Heart right ventricle (tissue), 16 donors: ENCODE measurements around the gene TPM4. TPM values are rescaled to one million over a fixed set of nuclear protein-coding genes. Genes with fewer than 3 reads are reported as not detected.

Experiments used
- ATAC-seq, 8 donors: fragments of 200-7000 bp; cut with Tn5 transposase; one replicate each; pipeline ENCODE4 v1.9.1; 2020; ENCODE audit warnings: mild to moderate bottlenecking in 8 of 8, moderate library complexity in 8 of 8, moderate number of reproducible peaks in 1 of 8
- DNase-seq, 2 donors: peaks; one replicate each; pipeline ENCODE4 v3.0.0-alpha.2; 2020
- H3K27ac ChIP-seq, 10 donors: fragments of 200-600 bp; sonication (generic) in 2 of 10; one replicate each; pipeline versions ENCODE4 v1.5.0 to v1.8.0; 2020 to 2022; ENCODE audit warnings: mild to moderate bottlenecking in 3 of 10
- H3K27me3 ChIP-seq, 7 donors: fragments of 200-600 bp; one replicate each; pipeline ENCODE4 v1.8.0; 2021 to 2022; ENCODE audit warnings: mild to moderate bottlenecking in 2 of 7
- H3K36me3 ChIP-seq, 9 donors: fragments of 200-600 bp; sonication (generic) in 1 of 9; one replicate each; pipeline versions ENCODE4 v1.5.0 to v1.8.0; 2020 to 2022; ENCODE audit warnings: mild to moderate bottlenecking in 2 of 9
- H3K4me1 ChIP-seq, 9 donors: fragments of 200-600 bp; sonication (generic) in 1 of 9; one replicate each; pipeline versions ENCODE4 v1.5.0 to v1.8.0; 2020 to 2022; ENCODE audit warnings: mild to moderate bottlenecking in 4 of 9
- H3K4me3 ChIP-seq, 10 donors: fragments of 200-600 bp; sonication (generic) in 2 of 10; one replicate each; pipeline versions ENCODE4 v1.5.0 to v1.8.0; 2020 to 2022; ENCODE audit warnings: mild to moderate bottlenecking in 7 of 10, moderate library complexity in 2 of 10
- H3K9me3 ChIP-seq, 11 donors: fragments of 200-600 bp in 10 of 11; sonication (generic) in 2 of 11; one replicate each; pipeline versions ENCODE4 v1.5.0 to v1.8.0; 2013 to 2022; ENCODE audit warnings: mild to moderate bottlenecking in 2 of 11, control low read depth in 1 of 11, moderate library complexity in 1 of 11
- WGBS, 2 donors: extraction: QIAGEN DNeasy Blood & Tissue Kit; methylation state at CpG; one replicate each; pipeline ENCODE4 v1.1.7; 2013; ENCODE audit warnings: inconsistent platforms in 1 of 2; 5-methylcytosine and 5-hydroxymethylcytosine counted together
- intact Hi-C, 10 donors: fragments of 100-400 bp; cut with DNase I; formaldehyde crosslinking; loops; one replicate each; pipeline versions ENCODE4 v1.11.1 to v1.14.2; 2022
- polyA plus RNA-seq, 2 donors: library from polyadenylated mRNA; stranded (reverse); fragments of 200-250 nt; gene quantifications; one replicate each; pipeline ENCODE4 v1.2.3, GENCODE V29; 2013
- total RNA-seq, 10 donors: library from RNA; stranded (reverse); fragmentation: NEBNext Ultra II Directional in 3 of 10; extraction: Animal tissue kit (Norgen Biotek cat#: 25700) in 3 of 10; gene quantifications; one replicate each; pipeline versions ENCODE4 v1.2.1 to v1.2.4, GENCODE V29; 2021 to 2023
- TF ChIP-seq, protein P1 (sequence below), 9 donors: fragments of 200-600 bp; sonication (generic) in 2 of 9; IDR thresholded peaks; one replicate each; pipeline versions ENCODE4 v1.5.0 to v1.8.0; 2021 to 2022; ENCODE audit warnings: antibody characterized with exemption in 9 of 9, mild to moderate bottlenecking in 5 of 9, moderate library complexity in 1 of 9
- donor health status: Arrhythmogenic right ventricular cardiomyopathy.
- donor health status: ischemic (EF 13 %, LVEDD 7.1; RV severe dilation, severe dysfunction).
- donor health status: healthy with polysubstance abuse.
- donor health status: DM: no; HTN: yes; CAD: no.
- donor health status: DM: no; HTN: no; CAD: no.
- donor health status: ischemic (EF 25% LVEDD 6.9; RV normal size, moderate dysfunction).
- donor health status: ischemic (EF 25% LVEDD 5.7; RV mildly dilated, moderate dysfunction).
- donor health status: healthy.
- donor health status: DM: yes; HTN: yes; CAD: no.
- donor health status: Ischemic cardiomyopathy.
- donor health status: ischemic (EF 35%, LVEDD 5.7; RV mildly dilated, moderate dysfunction).
- donor health status: nonischemic (EF 11% LVEDD 7.7; RV severe dilation, severe dysfunction).
- donor health status: DM: yes; HTN: yes; CAD: no.
- donor health status: PGD.
- donor health status: ischemic (EF 29% LVEDD 5.4; RV normal size, mild dysfunction).
- donor health status: nonischemic (EF 23%, LVEDD 6.1; RV moderate dilation, normal function).

TPM4 gene
- total and polyA plus RNA-seq, 12 donors = 52.0 to 231 (median 76.6) TPM

DNA sequence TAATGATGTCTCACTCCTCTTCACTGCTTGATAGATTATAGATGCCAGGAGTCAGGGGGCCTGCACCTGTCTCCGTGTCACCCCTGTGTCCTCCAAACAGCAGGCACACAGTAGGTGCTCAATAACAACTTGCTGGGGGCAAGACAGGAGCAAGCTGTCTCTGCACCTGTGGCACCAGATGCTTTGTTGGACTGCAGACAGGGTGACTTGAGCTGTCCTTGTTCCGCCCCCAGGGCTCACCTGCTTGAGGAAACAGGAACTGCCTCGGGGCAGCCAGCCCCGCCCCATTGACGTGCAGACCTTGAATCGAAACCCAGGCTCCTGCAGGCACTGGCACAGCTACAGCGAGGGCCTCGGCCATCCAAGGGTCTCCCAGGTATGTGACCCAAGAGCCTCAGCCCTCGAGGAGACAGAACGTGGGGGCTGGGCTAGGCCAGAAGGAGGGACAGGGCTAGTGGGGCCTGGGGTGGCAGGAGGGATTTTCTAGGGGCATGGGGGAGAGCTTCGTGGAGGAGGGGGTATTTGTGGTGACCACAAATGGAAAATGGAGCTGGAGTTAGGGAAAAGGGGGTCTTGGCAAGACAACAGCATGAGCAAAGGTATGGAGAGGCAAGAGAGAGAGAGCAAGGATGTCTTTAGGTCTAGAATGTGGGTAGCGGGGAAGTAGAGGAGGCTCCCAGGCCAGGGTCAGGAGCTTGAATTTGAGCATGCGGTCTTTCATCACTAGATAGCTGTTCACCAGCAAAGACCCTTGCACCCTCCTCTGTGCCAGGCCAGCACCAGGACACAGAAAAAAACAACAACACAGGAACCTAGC, 67.3 kb downstream of the TPM4 start, which contains the start of gene HSH2D:
HSH2D (plus strand) TSS at position 287 of the 817 bp plus-strand sequence. CDS start 5,066 bp downstream, outside the sequence.
- TF ChIP-seq, protein P1, sequence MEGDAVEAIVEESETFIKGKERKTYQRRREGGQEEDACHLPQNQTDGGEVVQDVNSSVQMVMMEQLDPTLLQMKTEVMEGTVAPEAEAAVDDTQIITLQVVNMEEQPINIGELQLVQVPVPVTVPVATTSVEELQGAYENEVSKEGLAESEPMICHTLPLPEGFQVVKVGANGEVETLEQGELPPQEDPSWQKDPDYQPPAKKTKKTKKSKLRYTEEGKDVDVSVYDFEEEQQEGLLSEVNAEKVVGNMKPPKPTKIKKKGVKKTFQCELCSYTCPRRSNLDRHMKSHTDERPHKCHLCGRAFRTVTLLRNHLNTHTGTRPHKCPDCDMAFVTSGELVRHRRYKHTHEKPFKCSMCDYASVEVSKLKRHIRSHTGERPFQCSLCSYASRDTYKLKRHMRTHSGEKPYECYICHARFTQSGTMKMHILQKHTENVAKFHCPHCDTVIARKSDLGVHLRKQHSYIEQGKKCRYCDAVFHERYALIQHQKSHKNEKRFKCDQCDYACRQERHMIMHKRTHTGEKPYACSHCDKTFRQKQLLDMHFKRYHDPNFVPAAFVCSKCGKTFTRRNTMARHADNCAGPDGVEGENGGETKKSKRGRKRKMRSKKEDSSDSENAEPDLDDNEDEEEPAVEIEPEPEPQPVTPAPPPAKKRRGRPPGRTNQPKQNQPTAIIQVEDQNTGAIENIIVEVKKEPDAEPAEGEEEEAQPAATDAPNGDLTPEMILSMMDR (IDR thresholded peaks at IDR 0.05) = no peak
- Histone ChIP-seq H3K9me3 (no peaks in the 10 kb centered on the region), H3K36me3 (no peaks in the 10 kb centered on the region), H3K4me3 (peak within 1 kb of the TSS in 2 of 10 donors; percentile 15 to 49), H3K4me1 (peaks cover 0 to 67% (median 0%) of the 10 kb centered on the region in 9 donors), H3K27ac (peak within 1 kb of the TSS in 2 of 10 donors; percentile 40 to 86), H3K27me3 (peaks cover 0 to 19% (median 11%) of the 10 kb centered on the region in 7 donors)
- 41 to 45% methylated on average over 13 of the region's 13 CpGs for WGBS, 2 donors
- DNase-seq (peak in 1 of 2 donors; percentile 30), ATAC-seq (peak in 4 of 8 donors; percentile 51 to 69 (median 53))
- intact Hi-C loops = no loop called here

DNA sequence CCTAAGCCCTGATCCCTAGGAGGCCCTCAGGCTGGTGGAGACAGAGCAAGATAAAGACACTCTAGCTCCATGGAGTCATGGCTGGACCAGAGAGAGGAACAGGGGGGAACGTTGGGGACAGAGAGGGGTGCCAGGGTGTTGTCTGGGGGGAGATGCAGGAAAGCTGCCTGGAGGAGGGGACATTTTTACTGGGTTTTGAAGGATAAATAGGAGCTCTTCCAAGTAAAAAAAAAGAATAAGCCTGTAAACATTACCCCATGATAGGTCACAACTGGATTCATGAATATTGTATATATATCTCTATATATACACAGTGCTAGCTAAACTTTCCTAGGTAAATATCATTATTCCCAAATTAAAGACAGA, 67.9 kb downstream of the TPM4 start:
- peak overlapping the region in 2 of 10 donors; percentile 40 to 86 for H3K27ac ChIP-seq
- H3K4me1 ChIP-seq = peaks cover 0 to 73% (median 0%) of the 10 kb centered on the region in 9 donors
- 73 to 82% methylated on average over 1 of the region's 1 CpG for WGBS, 2 donors
- intact Hi-C loops = no loop called here
- TF ChIP-seq, protein P1 (IDR thresholded peaks at IDR 0.05) = no peak
- H3K9me3 ChIP-seq = no peaks in the 10 kb centered on the region
- peaks cover 0 to 19% (median 11%) of the 10 kb centered on the region in 7 donors for H3K27me3 ChIP-seq
- ATAC-seq (no peak), DNase-seq (no peak)
- peak overlapping the region in 2 of 10 donors; percentile 15 to 49 for H3K4me3 ChIP-seq
- no peaks in the 10 kb centered on the region for H3K36me3 ChIP-seq

DNA sequence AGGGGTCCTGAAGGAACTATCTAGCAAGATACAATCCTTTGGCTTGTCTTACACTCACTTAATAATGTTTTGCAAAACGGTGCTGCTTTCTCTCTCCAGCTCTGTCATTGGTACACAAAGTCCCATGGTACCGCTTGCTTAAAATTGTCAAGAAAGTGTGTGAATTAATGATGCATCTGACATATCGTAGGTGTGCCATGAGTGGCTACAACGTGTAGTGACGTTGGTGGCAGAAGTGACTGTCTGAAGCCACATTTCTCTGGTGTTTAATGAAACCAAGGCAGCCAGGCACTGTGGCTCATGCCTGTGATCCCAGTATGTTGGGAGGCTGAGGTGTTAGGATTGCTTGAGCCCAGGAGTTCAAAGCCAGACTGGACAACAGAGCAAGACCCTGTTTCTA, 69.8 kb downstream of the TPM4 start:
- 72 to 82% methylated on average over 5 of the region's 5 CpGs for WGBS, 2 donors
- DNase-seq (no peak), ATAC-seq (no peak)
- no peaks in the 10 kb centered on the region for H3K36me3 ChIP-seq
- H3K4me3 ChIP-seq = peak overlapping the region in 1 of 10 donors; percentile 49
- intact Hi-C loops = no loop called here
- peaks cover 0 to 76% (median 0%) of the 10 kb centered on the region in 9 donors for H3K4me1 ChIP-seq
- H3K27me3 ChIP-seq = peaks cover 0 to 19% (median 11%) of the 10 kb centered on the region in 7 donors
- H3K9me3 ChIP-seq = no peaks in the 10 kb centered on the region
- H3K27ac ChIP-seq = peak overlapping the region in 1 of 10 donors; percentile 29
- TF ChIP-seq, protein P1 (IDR thresholded peaks at IDR 0.05) = no peak

DNA sequence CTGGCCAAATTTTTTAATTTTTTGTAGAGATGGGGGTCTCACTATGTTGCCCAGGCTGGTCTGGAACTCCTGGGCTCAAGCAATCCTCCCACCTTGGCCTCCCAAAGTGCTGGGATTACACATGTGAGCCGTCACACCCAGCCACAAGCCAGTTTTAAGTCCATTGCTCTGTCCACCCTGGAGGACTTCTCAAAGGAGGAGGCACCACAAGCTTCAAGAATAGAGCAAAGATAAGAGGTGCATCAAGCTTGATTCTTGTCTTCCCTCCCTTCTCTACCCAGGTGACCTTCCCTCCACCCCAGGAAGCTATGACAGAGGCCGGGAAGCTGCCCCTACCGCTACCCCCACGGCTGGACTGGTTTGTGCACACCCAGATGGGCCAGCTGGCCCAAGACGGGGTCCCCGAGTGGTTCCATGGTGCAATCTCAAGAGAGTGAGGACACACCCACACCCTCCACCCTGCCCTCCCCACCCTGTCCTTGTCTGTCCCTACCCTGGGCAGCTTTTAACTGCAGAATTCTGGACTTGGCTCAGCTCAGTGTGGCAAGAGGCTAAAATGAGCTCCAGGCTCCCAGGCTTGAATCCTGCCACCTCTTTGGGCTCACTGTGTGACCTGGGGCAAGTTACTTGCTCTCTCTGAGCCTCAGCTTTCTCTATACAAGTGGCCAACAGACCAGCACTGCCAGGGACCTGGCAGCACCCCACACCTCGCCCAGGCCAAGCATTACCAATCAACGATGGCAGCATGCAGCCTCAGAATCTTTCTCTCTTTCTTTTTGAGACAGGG, 72.3 kb downstream of the TPM4 start:
- DNase-seq (no peak), ATAC-seq (no peak)
- Histone ChIP-seq H3K36me3 (peaks cover 0 to 6% (median 0%) of the 10 kb centered on the region in 9 donors), H3K27ac (peak overlapping the region in 1 of 10 donors; percentile 86), H3K4me1 (peaks cover 0 to 55% (median 0%) of the 10 kb centered on the region in 9 donors), H3K4me3 (no peak overlapping the region), H3K27me3 (peaks cover 0 to 16% (median 7%) of the 10 kb centered on the region in 7 donors), H3K9me3 (no peaks in the 10 kb centered on the region)
- 68 to 69% methylated on average over 8 of the region's 8 CpGs for WGBS, 2 donors
- TF ChIP-seq, protein P1 (IDR thresholded peaks at IDR 0.05) = no peak
- intact Hi-C loops = no loop called here
